ENCODE results near the gene OGFOD2. TPM values are rescaled to one million over a fixed set of nuclear protein-coding genes. Genes with fewer than 3 reads are reported as not detected.

The OGFOD2 gene
- total and polyA plus RNA-seq, 10 donors = 9.5 to 32.3 (median 20.5) TPM

DNA sequence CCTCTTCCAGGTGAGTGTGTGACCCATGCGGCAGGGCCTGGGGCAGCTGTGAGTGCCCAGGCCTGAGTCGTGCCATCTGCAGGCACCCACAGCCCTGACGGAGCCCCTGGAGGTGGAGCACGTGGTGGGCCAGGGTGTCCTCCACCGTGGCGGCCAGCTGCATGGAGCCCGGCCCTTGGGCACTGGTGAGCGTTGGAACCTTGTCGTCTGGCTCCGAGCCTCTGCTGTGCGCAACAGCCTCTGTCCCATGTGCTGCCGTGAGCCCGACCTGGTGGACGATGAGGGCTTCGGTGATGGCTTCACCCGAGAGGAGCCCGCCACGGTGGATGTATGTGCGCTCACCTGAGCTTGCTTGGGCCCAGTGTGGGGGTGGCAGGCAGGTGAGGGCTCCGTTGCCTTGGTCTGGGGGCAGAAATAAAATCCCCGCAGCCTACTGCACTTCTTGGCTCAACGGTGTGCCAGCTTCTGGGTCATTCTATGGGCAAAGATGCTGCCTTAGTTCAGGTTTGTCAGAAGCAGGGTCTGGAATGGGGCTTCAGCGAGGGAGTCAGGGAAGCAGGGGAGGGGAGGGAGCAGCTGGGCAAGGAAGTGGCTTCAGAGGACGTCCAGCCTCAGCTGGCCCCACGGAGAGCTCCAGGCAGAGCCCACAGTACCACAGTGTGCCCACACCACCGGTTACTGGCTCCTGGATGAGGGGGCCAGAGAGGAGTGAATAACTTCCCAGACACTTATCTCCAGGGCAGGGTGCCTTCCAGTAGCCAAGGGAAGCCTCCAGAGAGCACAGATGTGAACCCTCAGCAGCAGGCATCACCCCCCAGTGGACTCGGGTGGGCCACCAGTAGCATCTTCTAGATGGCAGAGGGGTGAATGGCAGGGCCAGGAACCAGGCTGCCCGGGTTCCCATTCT lies 4.2 kb downstream of the OGFOD2 start:
- Histone ChIP-seq H3K27ac (peak overlapping the region; percentile 89 to 95 (median 93)), H3K27me3 (replicated peaks in 1 of 7) (no peaks in the 10 kb centered on the region), H3K4me3 (peak overlapping the region in 7 of 8 donors; percentile 83 to 99 (median 96)), H3K9me3 (no peaks in the 10 kb centered on the region), H3K36me3 (peaks cover 0 to 54% (median 16%) of the 10 kb centered on the region in 6 donors), H3K4me1 (peaks cover 51 to 86% (median 79%) of the 10 kb centered on the region in 6 donors)
- TF ChIP-seq POLR2AphosphoS5 (IDR thresholded peaks at IDR 0.05) = peak in 1 of 3 donors; percentile 40
- no peak for TF ChIP-seq POLR2A (IDR thresholded peaks at IDR 0.05)
- DNase-seq = peak; percentile 79
- WGBS, 5 donors = 57 to 86% (median 78%) methylated on average over 9 to 28 of the region's 28 CpGs
- intact Hi-C loops (cut with DNase I; ENCODE audit: low total_unique reads) = no loop called here

DNA sequence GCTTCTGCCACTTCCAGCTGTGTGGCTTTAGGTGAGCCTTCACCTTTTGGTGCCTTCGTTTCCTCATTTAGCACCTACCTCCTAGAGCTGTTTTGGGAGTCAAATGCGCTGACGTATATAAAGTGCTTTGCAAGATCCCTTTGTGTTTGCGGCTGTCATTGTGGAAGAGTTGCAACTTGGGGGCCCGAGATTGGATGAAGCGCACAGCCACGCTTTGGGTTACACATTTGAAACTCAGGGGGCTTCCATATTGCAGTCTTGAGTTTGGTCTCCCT lies 4.8 kb downstream of the OGFOD2 start:
- Histone ChIP-seq H3K36me3 (peaks cover 0 to 54% (median 16%) of the 10 kb centered on the region in 6 donors), H3K4me3 (peak overlapping the region; percentile 83 to 99 (median 96)), H3K27me3 (replicated peaks in 1 of 7) (no peaks in the 10 kb centered on the region), H3K9me3 (no peaks in the 10 kb centered on the region), H3K27ac (peak overlapping the region; percentile 89 to 95 (median 93)), H3K4me1 (peaks cover 57 to 91% (median 84%) of the 10 kb centered on the region in 6 donors)
- intact Hi-C loops (cut with DNase I; ENCODE audit: low total_unique reads) = loop anchor here (5.0 to 10.0 kb wide), 2 partner anchors 165 to 252 kb away; partner anchors contain the start of genes MPHOSPH9 and MTRFR
- TF ChIP-seq POLR2AphosphoS5 (IDR thresholded peaks at IDR 0.05) (no peak), POLR2A (IDR thresholded peaks at IDR 0.05) (no peak)
- TF ChIP-seq, protein P1, sequence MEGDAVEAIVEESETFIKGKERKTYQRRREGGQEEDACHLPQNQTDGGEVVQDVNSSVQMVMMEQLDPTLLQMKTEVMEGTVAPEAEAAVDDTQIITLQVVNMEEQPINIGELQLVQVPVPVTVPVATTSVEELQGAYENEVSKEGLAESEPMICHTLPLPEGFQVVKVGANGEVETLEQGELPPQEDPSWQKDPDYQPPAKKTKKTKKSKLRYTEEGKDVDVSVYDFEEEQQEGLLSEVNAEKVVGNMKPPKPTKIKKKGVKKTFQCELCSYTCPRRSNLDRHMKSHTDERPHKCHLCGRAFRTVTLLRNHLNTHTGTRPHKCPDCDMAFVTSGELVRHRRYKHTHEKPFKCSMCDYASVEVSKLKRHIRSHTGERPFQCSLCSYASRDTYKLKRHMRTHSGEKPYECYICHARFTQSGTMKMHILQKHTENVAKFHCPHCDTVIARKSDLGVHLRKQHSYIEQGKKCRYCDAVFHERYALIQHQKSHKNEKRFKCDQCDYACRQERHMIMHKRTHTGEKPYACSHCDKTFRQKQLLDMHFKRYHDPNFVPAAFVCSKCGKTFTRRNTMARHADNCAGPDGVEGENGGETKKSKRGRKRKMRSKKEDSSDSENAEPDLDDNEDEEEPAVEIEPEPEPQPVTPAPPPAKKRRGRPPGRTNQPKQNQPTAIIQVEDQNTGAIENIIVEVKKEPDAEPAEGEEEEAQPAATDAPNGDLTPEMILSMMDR (IDR thresholded peaks at IDR 0.05 in 8 of 11, conservative IDR thresholded peaks at IDR 0.05 in 3 of 11) = no peak
- DNase-seq = no peak
- WGBS, 5 donors = 6 to 13% (median 6%) methylated on average over 7 of the region's 7 CpGs

DNA sequence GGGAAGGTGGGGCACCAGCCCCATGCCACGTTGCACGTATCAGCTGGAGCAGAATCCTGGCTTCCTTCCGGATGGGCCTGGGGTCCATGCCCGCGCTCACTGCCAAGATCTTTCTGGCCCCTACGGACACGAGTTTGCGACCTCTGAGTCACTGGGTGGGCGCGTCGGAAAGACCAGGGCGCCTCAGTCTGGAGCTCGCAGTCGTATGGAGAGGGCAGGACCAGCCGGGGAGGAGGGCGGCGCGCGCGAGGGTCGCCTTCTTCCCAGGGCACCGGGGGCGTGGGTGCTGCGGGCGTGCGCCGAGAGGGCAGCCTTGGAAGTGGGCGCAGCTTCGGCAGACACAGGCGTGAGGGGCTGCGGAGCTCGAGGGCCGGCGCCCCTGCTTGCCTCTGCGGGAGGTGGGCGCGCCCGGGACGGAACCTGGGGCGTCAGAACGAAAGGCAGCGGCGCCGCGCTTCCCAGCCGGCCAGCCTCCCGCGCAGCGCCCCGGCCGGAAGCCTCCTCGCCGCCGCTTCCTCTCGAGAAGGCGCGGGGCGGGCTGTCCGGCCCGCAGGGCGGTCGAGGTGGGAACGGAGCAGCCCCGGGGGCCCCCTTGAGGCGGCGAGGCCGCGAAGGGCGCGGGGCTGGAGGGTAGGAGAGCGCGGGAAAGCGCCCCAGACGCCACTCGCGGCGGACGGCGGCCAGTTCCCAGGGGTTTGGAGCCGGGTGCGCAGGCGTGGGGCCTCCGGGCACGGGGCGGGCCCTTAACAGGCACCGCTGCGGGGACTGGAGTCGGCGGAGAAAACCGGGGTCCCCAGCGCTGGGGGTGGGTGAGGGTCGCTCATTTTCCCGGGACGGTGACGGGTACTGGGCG lies 5.4 kb downstream of the OGFOD2 start, which contains the start of gene ARL6IP4:
ARL6IP4 (plus strand) TSS at position 499 of the 853 bp plus-strand sequence. CDS start 459 bp downstream, outside the sequence.
- Histone ChIP-seq H3K9me3 (no peaks in the 10 kb centered on the region), H3K27ac (peak within 1 kb of the TSS; percentile 89 to 95 (median 93)), H3K27me3 (replicated peaks in 1 of 7) (no peaks in the 10 kb centered on the region), H3K4me3 (peak within 1 kb of the TSS; percentile 83 to 99 (median 96)), H3K4me1 (peaks cover 58 to 95% (median 90%) of the 10 kb centered on the region in 6 donors), H3K36me3 (peaks cover 0 to 54% (median 16%) of the 10 kb centered on the region in 6 donors)
- intact Hi-C loops (cut with DNase I; ENCODE audit: low total_unique reads) = loop anchor here (5.0 to 10.0 kb wide), 2 partner anchors 164 to 252 kb away; partner anchors contain the start of genes MPHOSPH9 and MTRFR
- TF ChIP-seq, protein P1 (IDR thresholded peaks at IDR 0.05 in 8 of 11, conservative IDR thresholded peaks at IDR 0.05 in 3 of 11) = peak in 4 of 11 experiments; percentile 12 to 29 (median 14)
- TF ChIP-seq POLR2A (IDR thresholded peaks at IDR 0.05) (peak in 1 of 3 donors; percentile 64), POLR2AphosphoS5 (IDR thresholded peaks at IDR 0.05) (peak; percentile 85 to 88 (median 87))
- DNase-seq = peak; percentile 95
- 0 to 1% (median 0%) methylated on average over 39 to 96 of the region's 96 CpGs for WGBS, 5 donors

DNA sequence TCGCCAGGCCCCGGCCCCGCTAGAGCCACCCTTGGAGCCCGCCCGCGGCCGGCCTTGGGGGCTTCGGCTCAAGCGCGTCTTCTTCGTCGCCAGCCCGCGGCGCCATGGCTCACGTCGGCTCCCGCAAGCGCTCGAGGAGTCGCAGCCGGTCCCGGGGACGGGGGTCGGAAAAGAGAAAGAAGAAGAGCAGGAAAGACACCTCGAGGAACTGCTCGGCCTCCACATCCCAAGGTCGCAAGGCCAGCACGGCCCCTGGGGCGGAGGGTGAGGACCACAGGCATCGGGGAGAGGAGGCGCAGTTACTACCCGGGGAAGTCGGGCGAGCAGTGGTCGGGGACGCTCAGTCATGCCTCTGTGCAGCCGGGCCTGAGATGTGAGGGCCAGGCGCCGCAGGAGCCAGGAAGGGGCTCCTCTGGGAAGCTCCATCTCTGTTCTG lies 6.0 kb downstream of the OGFOD2 start:
- Histone ChIP-seq H3K27me3 (replicated peaks in 1 of 7) (no peaks in the 10 kb centered on the region), H3K27ac (peak overlapping the region; percentile 89 to 95 (median 93)), H3K4me3 (peak overlapping the region; percentile 83 to 99 (median 96)), H3K36me3 (peaks cover 0 to 60% (median 21%) of the 10 kb centered on the region in 6 donors), H3K4me1 (peaks cover 53 to 95% (median 88%) of the 10 kb centered on the region in 6 donors), H3K9me3 (no peaks in the 10 kb centered on the region)
- TF ChIP-seq POLR2A (IDR thresholded peaks at IDR 0.05) (no peak), POLR2AphosphoS5 (IDR thresholded peaks at IDR 0.05) (no peak)
- TF ChIP-seq, protein P1 (IDR thresholded peaks at IDR 0.05 in 8 of 11, conservative IDR thresholded peaks at IDR 0.05 in 3 of 11) = peak in 1 of 11 experiments; percentile 5
- no peak for DNase-seq
- 0 to 1% (median 0%) methylated on average over 31 to 40 of the region's 40 CpGs for WGBS, 5 donors
- intact Hi-C loops (cut with DNase I; ENCODE audit: low total_unique reads) = loop anchor here (5.0 to 10.0 kb wide), 2 partner anchors 164 to 251 kb away; partner anchors contain the start of genes MPHOSPH9 and MTRFR

All from spleen (tissue), 11 donors.